ENCODE results near the gene TNFSF11.

Gene TNFSF11

GRCh38 chr13:42611086-42611779, 37.3 kb downstream of the TNFSF11 start:
- no peak for TF ChIP-seq ZNF274 (IDR thresholded peaks at IDR 0.05; ENCODE audit: low read depth, low read length)
- H3K4me3 ChIP-seq (ENCODE audit: low read length), result no peak overlapping the region

- H3K4me3 ChIP-seq (ENCODE audit: low read length), result no peak overlapping the region
- TF ChIP-seq ZNF274 (IDR thresholded peaks at IDR 0.05; ENCODE audit: low read depth, low read length), result no peak
Measured at GRCh38 chr13:42612021-42612765, 38.2 kb downstream of the TNFSF11 start.

DNA sequence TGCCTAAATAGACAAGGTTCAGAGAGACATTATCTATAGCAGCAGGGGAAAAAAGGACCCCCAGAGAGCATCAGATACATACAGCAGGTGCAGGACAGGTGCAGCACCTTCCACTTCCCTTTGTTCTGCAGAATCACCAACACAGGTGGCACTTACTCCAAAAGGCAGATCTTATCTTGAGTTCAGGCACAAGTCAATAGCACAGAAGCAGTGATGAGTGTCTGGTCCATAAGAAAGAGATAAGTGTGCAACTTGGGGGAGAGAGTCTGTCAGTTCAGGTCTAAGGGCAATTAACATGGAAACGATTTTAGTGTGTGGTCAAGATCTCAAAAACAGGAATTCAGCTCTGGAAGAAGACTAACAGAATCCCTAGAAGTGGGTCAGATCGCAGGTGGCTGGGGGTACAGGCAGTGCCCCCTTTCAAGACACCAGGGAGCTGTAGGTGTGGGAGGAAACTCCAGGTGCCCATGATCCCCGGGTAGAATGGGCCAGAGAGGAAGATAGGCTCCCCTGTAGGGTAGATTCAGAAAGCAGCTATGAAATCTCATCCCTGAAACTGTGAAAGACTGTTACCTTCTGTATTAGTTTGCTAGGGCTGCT, 40.6 kb downstream of the TNFSF11 start:
- no peak for TF ChIP-seq ZNF274 (IDR thresholded peaks at IDR 0.05; ENCODE audit: low read depth, low read length)
- H3K4me3 ChIP-seq (ENCODE audit: low read length), result no peak overlapping the region

GRCh38 chr13:42615691-42616090, 41.7 kb downstream of the TNFSF11 start:
- no peak for TF ChIP-seq ZNF274 (IDR thresholded peaks at IDR 0.05; ENCODE audit: low read depth, low read length)
- H3K4me3 ChIP-seq (ENCODE audit: low read length), result no peak overlapping the region

- H3K4me3 ChIP-seq (ENCODE audit: low read length), result no peak overlapping the region
- TF ChIP-seq ZNF274 (IDR thresholded peaks at IDR 0.05; ENCODE audit: low read depth, low read length), result no peak
Measured at GRCh38 chr13:42617221-42617620, 43.3 kb downstream of the TNFSF11 start.

GRCh38 chr13:42623916-42624315, 50.0 kb downstream of the TNFSF11 start:
- no peak for TF ChIP-seq ZNF274 (IDR thresholded peaks at IDR 0.05; ENCODE audit: low read depth, low read length)
- H3K4me3 ChIP-seq (ENCODE audit: low read length), result no peak overlapping the region

GRCh38 chr13:42625611-42626010, 51.7 kb downstream of the TNFSF11 start:
- no peak overlapping the region for H3K4me3 ChIP-seq (ENCODE audit: low read length)
- TF ChIP-seq ZNF274 (IDR thresholded peaks at IDR 0.05; ENCODE audit: low read depth, low read length), result no peak

DNA sequence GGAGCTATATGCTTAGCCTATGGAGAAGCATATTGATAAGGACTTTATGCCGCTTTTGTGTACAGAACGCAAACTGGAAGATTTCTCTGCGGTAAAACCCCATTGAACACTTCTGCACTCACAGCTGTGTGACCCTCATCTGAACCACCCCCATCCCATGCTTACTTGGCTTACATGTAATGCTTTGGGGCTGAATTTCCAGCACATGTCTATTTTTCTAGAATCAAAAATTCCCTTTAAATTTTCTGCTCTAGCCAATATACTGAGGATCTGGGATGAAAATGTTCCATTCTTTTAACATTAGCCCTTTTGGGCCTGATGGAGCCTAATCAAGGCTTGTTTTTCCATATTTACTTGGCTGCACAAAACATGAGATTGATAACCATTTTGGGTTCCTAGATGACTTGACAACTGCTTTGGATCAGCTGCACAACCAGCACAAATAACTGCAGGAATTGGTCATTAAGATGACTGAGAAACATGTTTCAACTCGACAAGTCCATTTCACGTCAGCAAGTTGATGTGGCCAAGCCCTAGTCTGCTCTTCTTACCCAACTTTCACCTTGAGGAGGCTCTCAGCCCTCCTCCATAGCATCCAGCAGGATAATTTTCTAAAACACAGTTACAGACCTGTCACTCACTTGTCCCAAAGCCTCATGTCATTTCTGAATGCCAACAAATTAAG, 52.4 kb downstream of the TNFSF11 start:
- H3K4me3 ChIP-seq (ENCODE audit: low read length), result no peak overlapping the region
- no peak for TF ChIP-seq ZNF274 (IDR thresholded peaks at IDR 0.05; ENCODE audit: low read depth, low read length)

GRCh38 chr13:42628666-42629065, 54.7 kb downstream of the TNFSF11 start:
- no peak for TF ChIP-seq ZNF274 (IDR thresholded peaks at IDR 0.05; ENCODE audit: low read depth, low read length)
- H3K4me3 ChIP-seq (ENCODE audit: low read length), result no peak overlapping the region

DNA sequence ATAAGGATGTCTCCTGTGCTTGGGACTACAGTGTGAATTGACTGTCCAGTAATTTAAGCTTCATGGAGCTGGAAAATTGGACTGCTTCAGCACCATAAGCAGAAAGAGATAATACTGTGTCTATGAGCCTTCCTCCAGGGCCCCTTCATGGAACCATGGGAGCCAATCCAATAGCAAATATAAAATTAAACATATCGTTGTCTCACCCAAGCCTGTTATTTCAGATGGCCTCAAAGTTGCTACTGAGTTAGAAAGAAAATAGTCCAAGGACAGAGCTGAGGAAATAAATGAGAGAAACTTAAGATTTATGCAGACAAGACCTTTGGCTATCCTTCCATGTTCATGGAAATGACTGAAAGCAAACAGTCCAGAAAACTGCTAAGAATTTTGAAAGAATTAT, 57.2 kb downstream of the TNFSF11 start:
- no peak for TF ChIP-seq ZNF274 (IDR thresholded peaks at IDR 0.05; ENCODE audit: low read depth, low read length)
- H3K4me3 ChIP-seq (ENCODE audit: low read length), result no peak overlapping the region

GRCh38 chr13:42633495-42633894, 59.5 kb downstream of the TNFSF11 start:
- H3K4me3 ChIP-seq (ENCODE audit: low read length), result no peak overlapping the region
- TF ChIP-seq ZNF274 (IDR thresholded peaks at IDR 0.05; ENCODE audit: low read depth, low read length), result no peak

- TF ChIP-seq ZNF274 (IDR thresholded peaks at IDR 0.05; ENCODE audit: low read depth, low read length), result no peak
- H3K4me3 ChIP-seq (ENCODE audit: low read length), result no peak overlapping the region
Measured at GRCh38 chr13:42638101-42638500, 64.1 kb downstream of the TNFSF11 start.

DNA sequence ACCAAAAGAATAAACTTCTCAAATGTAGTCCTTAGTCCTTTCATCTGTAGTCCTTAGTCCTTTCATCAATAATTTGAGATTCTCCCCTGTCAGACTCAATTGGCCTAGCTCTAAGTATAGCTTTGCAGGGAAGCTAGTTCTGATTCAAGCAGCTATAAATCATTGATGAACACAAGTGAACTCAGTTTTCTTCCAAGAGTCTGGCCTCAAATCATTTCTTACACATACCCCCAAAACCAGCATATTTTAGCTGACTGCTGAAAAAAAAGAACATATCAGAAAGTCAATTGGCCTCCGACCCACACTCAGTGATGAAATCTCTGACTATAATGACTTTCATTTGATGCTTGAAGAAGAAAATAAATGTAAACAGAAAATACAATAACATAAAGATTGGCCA, 64.9 kb downstream of the TNFSF11 start:
- no peak overlapping the region for H3K4me3 ChIP-seq (ENCODE audit: low read length)
- TF ChIP-seq ZNF274 (IDR thresholded peaks at IDR 0.05; ENCODE audit: low read depth, low read length), result no peak

GRCh38 chr13:42643076-42643475, 69.1 kb downstream of the TNFSF11 start:
- TF ChIP-seq ZNF274 (IDR thresholded peaks at IDR 0.05; ENCODE audit: low read depth, low read length), result no peak
- no peak overlapping the region for H3K4me3 ChIP-seq (ENCODE audit: low read length)
